ENCODE measurements around the gene HPX.
A peak's percentile ranks its signal among the peaks of the same experiment; 100 is the strongest.

HPX gene

DNA sequence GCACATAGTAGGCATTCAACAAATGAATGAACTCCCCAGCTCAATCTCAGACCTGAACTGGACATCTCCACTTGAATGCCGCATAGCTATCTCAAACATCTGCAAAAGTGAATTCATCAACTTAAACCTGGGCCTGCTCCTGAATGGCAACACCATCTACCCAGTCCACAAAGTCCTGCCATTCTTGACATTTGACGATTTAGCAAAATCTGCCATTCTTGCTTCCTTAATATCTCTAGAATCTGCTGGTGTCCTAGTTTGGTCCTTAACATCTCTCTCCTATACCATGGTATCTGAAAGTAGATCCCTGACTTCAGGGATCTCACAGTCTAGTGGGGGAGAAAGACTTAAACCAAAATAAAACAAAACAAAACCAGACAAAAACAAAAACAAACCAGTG lies 12.4 kb upstream of the HPX start:
- no peak for DNase-seq (ENCODE audit: low spot score)
- Histone ChIP-seq H3K4me3 (no peak overlapping the region), H3K27ac (no peak overlapping the region)
- no peak for TF ChIP-seq CTCF (IDR thresholded peaks at IDR 0.05)

- H3K27ac ChIP-seq: peak overlapping the region in 1 of 2 donors; percentile 64
- H3K4me3 ChIP-seq: no peak overlapping the region
- DNase-seq (ENCODE audit: low spot score): no peak
- TF ChIP-seq CTCF (IDR thresholded peaks at IDR 0.05): no peak
Measured at GRCh38 chr11:6452219-6452618, 11.4 kb upstream of the HPX start.

GRCh38 chr11:6448574-6448973 lies 7.8 kb upstream of the HPX start:
- Histone ChIP-seq H3K27ac (no peak overlapping the region), H3K4me3 (no peak overlapping the region)
- no peak for DNase-seq (ENCODE audit: low spot score)
- no peak for TF ChIP-seq CTCF (IDR thresholded peaks at IDR 0.05)

- no peak for DNase-seq (ENCODE audit: low spot score)
- Histone ChIP-seq H3K4me3 (no peak overlapping the region), H3K27ac (no peak overlapping the region)
- TF ChIP-seq CTCF (IDR thresholded peaks at IDR 0.05): peak; percentile 47
Measured at GRCh38 chr11:6443269-6444003, 2.6 kb upstream of the HPX start.

DNA sequence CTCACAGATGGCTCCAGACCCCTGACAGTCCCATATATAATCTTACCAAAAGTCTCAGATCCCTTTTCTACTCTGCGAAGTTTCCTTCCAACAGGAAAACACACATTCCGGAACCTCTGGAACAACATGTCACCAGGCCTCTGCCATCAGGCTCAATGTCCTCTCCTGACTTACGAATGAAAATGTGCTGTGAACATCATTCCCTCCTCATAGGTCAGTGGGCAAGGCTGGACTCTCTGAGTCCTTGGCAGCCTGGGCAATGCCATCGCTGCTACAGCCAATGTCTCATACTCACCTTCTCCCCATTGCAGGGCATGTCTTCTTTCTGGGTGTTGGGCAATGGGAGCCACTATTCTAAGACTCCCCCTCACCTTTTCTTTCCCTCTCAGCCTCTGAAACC lies 1.7 kb upstream of the HPX start:
- DNase-seq (ENCODE audit: low spot score): no peak
- no peak overlapping the region for H3K4me3 ChIP-seq

GRCh38 chr11:6438979-6439571 lies 1.7 kb downstream of the HPX start:
- no peak overlapping the region for H3K27ac ChIP-seq
- DNase-seq (ENCODE audit: low spot score): no peak
- H3K4me3 ChIP-seq: no peak overlapping the region
- TF ChIP-seq CTCF (IDR thresholded peaks at IDR 0.05): peak; percentile 52

More for the DNA sequence above, 1.7 kb upstream of the HPX start:
- H3K27ac ChIP-seq: peak overlapping the region; percentile 23 to 54
- no peak for TF ChIP-seq CTCF (IDR thresholded peaks at IDR 0.05)

DNA sequence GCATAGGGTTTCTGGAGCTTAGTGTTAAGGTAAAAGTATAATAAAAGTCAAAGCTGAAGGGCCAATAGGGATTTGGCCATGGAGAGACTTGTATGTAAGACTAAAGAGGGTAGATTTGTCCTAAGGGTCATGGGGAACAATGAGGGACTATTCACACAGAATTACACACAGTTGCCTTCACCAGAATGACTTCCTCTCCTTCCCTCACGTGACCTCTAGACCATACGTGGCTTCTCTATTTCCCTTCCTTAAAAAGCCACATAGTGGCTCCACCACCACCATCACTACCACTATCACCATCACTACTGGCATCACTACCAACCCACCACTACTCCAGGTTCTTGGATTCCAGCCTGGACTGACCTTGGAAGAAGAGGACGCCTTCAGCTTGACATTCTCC lies 2.8 kb downstream of the HPX start:
- no peak for DNase-seq (ENCODE audit: low spot score)
- no peak for TF ChIP-seq CTCF (IDR thresholded peaks at IDR 0.05)
- Histone ChIP-seq H3K27ac (no peak overlapping the region), H3K4me3 (no peak overlapping the region)

Data from coronary artery (tissue), 2 donors.